HepG2 (cell line): Measurements from ENCODE around the gene CDC42EP5. TPM values are rescaled to one million over a fixed set of nuclear protein-coding genes. Genes with fewer than 3 reads are reported as not detected.

Experiments
- AHR ChIP-seq: IDR thresholded peaks from 2 replicates; pipeline ENCODE4 v1.6.1; 2018; ENCODE audit warnings: missing genetic modification reagents, missing compliant biosample characterization
- ASH2L ChIP-seq: fragments of 300-600, 200-600 bp; sonication (generic); IDR thresholded peaks from 2 replicates; pipeline ENCODE4 v1.7.0; 2017; ENCODE audit warnings: low read depth, mild to moderate bottlenecking, moderate library complexity, mixed read lengths, low read length; ENCODE audit not compliant: insufficient read length
- CENPX ChIP-seq: sonication (generic); formaldehyde crosslinking; IDR thresholded peaks from 2 replicates; pipeline ENCODE4 v1.9.0; 2021; ENCODE audit warnings: mild to moderate bottlenecking, missing genetic modification reagents, moderate library complexity
- GABPB1 ChIP-seq: IDR thresholded peaks from 2 replicates; pipeline ENCODE4 v1.6.1; 2016; ENCODE audit warnings: mild to moderate bottlenecking, missing genetic modification reagents, moderate library complexity, missing compliant biosample characterization
- GLI4 ChIP-seq: sonication (generic); formaldehyde crosslinking; IDR thresholded peaks from 2 replicates; pipeline ENCODE4 v1.5.1; 2020; ENCODE audit warnings: missing genetic modification reagents, mild to moderate bottlenecking, moderate library complexity, borderline replicate concordance
- GTF2F1 ChIP-seq: fragments of 150-350 bp; IDR thresholded peaks from 2 replicates; pipeline ENCODE4 v1.6.1; 2014; ENCODE audit warnings: low read length
- JUN ChIP-seq: sonication (generic); formaldehyde crosslinking; IDR thresholded peaks from 2 replicates; pipeline ENCODE4 v1.4.0; 2020; ENCODE audit warnings: mild to moderate bottlenecking, missing genetic modification reagents
- KDM5A ChIP-seq: fragments of 200-600 bp; sonication (generic); IDR thresholded peaks from 2 replicates; pipeline ENCODE4 v1.7.0; 2018; ENCODE audit warnings: antibody characterized with exemption, mild to moderate bottlenecking, low read length, borderline replicate concordance
- KLF6 ChIP-seq: IDR thresholded peaks from 2 replicates; pipeline ENCODE4 v1.8.0; 2016; ENCODE audit warnings: missing biosample characterization, missing genetic modification reagents
- NFE2 ChIP-seq: sonication (generic); formaldehyde crosslinking; IDR thresholded peaks from 2 replicates; pipeline ENCODE4 v1.4.0; 2020; ENCODE audit warnings: missing genetic modification reagents
- NKX3-1 ChIP-seq: sonication (generic); formaldehyde crosslinking; IDR thresholded peaks from 2 replicates; pipeline ENCODE4 v1.5.0; 2020; ENCODE audit warnings: missing genetic modification reagents
- RNF2 ChIP-seq: fragments of 450-650 bp; conservative IDR thresholded peaks from 2 replicates; pipeline ENCODE4 v1.6.1; 2016; ENCODE audit warnings: low read depth
- SALL2 ChIP-seq: sonication (generic); formaldehyde crosslinking; IDR thresholded peaks from 2 replicates; pipeline ENCODE4 v1.8.1; 2023; ENCODE audit warnings: mild to moderate bottlenecking, missing genetic modification reagents, inconsistent platforms
- ZFP82 ChIP-seq: sonication (generic); formaldehyde crosslinking; IDR thresholded peaks from 2 replicates; pipeline ENCODE4 v1.5.1; 2020; ENCODE audit warnings: mild to moderate bottlenecking, missing genetic modification reagents, borderline replicate concordance
- ZNF430 ChIP-seq: sonication (generic); formaldehyde crosslinking; IDR thresholded peaks from 2 replicates; pipeline ENCODE4 v1.9.0; 2021; ENCODE audit warnings: mild to moderate bottlenecking, missing genetic modification reagents
- ZNF75D ChIP-seq: sonication (generic); formaldehyde crosslinking; IDR thresholded peaks from 2 replicates; pipeline ENCODE4 v1.8.1; 2023; ENCODE audit warnings: missing genetic modification reagents, mild to moderate bottlenecking, borderline replicate concordance
- ZNF879 ChIP-seq: sonication (generic); formaldehyde crosslinking; IDR thresholded peaks from 2 replicates; pipeline ENCODE4 v1.8.1; 2023; ENCODE audit warnings: missing genetic modification reagents
- ZSCAN29 ChIP-seq: sonication (generic); formaldehyde crosslinking; conservative IDR thresholded peaks from 2 replicates; pipeline ENCODE4 v1.4.0; 2020; ENCODE audit warnings: mild to moderate bottlenecking, missing genetic modification reagents
- polyA plus RNA-seq, 8 experiments: library from polyadenylated mRNA; depleted of rRNA in 3 of 8; stranded (reverse) in 7 of 8; unstranded in 1 of 8; fragments of >200 nt; fragmentation: Illumina TruSeq in 4 of 8; extraction: Trizol in 4 of 8; gene quantifications; 2 replicates each; pipeline versions ENCODE4 v1.2.1 to v1.2.3, GENCODE V29; 2011 to 2016; ENCODE audit warnings: low read depth in 4 of 8, missing spikeins in 1 of 8, mixed read lengths in 1 of 8; ENCODE audit not compliant: insufficient read depth in 1 of 8
- total RNA-seq, 5 experiments: library from RNA; depleted of rRNA; stranded (reverse); fragments of >200 nt; fragmentation: Illumina TruSeq; extraction: Trizol; gene quantifications; 2 replicates each; pipeline ENCODE4 v1.2.3, GENCODE V29; 2016; ENCODE audit warnings: low read depth in 1 of 5
- TF ChIP-seq, protein P1 (sequence below): sonication (generic); formaldehyde crosslinking; IDR thresholded peaks from 2 replicates; pipeline ENCODE4 v1.4.0; 2020; ENCODE audit warnings: mild to moderate bottlenecking, missing genetic modification reagents
- TF ChIP-seq, protein P2 (sequence below): sonication (generic); formaldehyde crosslinking; IDR thresholded peaks from 2 replicates; pipeline ENCODE4 v1.5.1; 2020; ENCODE audit warnings: missing genetic modification reagents, mild to moderate bottlenecking, borderline replicate concordance
- TF ChIP-seq, protein P3 (sequence below): sonication (generic); formaldehyde crosslinking; IDR thresholded peaks from 2 replicates; pipeline ENCODE4 v1.4.0; 2020; ENCODE audit warnings: missing genetic modification reagents

CDC42EP5 gene
- total and polyA plus RNA-seq, 2 of the 13 experiments (the other 11 are each of a cell fraction or from before 2014, with no cell fraction given): 0.41 to 1.6 TPM

DNA sequence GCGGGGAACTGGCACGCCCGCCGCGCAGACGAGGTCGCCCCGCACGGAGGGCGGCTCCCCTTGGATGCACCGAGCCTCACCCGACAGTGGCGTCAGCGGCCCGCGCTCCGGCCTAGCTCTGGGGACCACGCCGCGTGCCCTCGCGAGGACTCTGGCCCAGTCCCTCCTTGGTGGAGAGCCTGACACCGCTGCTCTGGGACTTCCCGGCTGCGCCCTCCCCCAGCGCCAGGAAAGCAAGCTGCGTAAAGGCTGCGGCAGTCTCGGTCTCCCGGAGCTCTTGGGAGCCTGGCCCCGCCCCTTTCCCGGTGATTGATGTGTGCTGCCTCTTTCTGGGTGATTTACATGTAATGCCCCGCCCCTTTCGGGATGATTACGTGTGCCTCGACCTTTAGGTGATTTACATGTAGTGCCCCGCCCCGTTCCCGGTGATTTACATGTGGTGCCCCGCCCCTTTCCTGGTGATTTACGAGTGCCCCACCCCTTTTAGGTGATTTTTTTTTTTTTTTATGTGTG, 9.5 kb downstream of the CDC42EP5 start, which contains the start of gene LENG9 (continued):
- TF ChIP-seq AHR (CRISPR knock-in tag) (peak; percentile 53; the same call in 1 of the 2 replicates), RNF2 (peak; percentile 91), ZFP82 (CRISPR knock-in tag) (peak; percentile 97; the same call in 1 of the 2 replicates), NKX3-1 (CRISPR knock-in tag) (no peak), GLI4 (CRISPR knock-in tag) (no peak), GABPB1 (CRISPR knock-in tag) (no peak; the same call in 1 of the 2 replicates), JUN (0 out of 2 replicates have a peak, but pooled peaks have one; percentile 7), NFE2 (CRISPR knock-in tag) (no peak), CENPX (CRISPR knock-in tag) (no peak), KDM5A (no peak), GTF2F1 (no peak), SALL2 (no peak), KLF6 (CRISPR knock-in tag) (peak; percentile 34; the same call in 1 of the 2 replicates), ZNF75D (no peak), ASH2L (no peak), ZSCAN29 (CRISPR knock-in tag) (no peak), ZNF879 (CRISPR knock-in tag) (0 out of 2 replicates have a peak, but pooled peaks have one; percentile 61), ZNF430 (CRISPR knock-in tag) (peak; percentile 54; the same call in 1 of the 2 replicates)
- TF ChIP-seq, protein P1, sequence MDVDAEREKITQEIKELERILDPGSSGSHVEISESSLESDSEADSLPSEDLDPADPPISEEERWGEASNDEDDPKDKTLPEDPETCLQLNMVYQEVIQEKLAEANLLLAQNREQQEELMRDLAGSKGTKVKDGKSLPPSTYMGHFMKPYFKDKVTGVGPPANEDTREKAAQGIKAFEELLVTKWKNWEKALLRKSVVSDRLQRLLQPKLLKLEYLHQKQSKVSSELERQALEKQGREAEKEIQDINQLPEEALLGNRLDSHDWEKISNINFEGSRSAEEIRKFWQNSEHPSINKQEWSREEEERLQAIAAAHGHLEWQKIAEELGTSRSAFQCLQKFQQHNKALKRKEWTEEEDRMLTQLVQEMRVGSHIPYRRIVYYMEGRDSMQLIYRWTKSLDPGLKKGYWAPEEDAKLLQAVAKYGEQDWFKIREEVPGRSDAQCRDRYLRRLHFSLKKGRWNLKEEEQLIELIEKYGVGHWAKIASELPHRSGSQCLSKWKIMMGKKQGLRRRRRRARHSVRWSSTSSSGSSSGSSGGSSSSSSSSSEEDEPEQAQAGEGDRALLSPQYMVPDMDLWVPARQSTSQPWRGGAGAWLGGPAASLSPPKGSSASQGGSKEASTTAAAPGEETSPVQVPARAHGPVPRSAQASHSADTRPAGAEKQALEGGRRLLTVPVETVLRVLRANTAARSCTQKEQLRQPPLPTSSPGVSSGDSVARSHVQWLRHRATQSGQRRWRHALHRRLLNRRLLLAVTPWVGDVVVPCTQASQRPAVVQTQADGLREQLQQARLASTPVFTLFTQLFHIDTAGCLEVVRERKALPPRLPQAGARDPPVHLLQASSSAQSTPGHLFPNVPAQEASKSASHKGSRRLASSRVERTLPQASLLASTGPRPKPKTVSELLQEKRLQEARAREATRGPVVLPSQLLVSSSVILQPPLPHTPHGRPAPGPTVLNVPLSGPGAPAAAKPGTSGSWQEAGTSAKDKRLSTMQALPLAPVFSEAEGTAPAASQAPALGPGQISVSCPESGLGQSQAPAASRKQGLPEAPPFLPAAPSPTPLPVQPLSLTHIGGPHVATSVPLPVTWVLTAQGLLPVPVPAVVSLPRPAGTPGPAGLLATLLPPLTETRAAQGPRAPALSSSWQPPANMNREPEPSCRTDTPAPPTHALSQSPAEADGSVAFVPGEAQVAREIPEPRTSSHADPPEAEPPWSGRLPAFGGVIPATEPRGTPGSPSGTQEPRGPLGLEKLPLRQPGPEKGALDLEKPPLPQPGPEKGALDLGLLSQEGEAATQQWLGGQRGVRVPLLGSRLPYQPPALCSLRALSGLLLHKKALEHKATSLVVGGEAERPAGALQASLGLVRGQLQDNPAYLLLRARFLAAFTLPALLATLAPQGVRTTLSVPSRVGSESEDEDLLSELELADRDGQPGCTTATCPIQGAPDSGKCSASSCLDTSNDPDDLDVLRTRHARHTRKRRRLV (CRISPR knock-in tag): no peak
- TF ChIP-seq, protein P2, sequence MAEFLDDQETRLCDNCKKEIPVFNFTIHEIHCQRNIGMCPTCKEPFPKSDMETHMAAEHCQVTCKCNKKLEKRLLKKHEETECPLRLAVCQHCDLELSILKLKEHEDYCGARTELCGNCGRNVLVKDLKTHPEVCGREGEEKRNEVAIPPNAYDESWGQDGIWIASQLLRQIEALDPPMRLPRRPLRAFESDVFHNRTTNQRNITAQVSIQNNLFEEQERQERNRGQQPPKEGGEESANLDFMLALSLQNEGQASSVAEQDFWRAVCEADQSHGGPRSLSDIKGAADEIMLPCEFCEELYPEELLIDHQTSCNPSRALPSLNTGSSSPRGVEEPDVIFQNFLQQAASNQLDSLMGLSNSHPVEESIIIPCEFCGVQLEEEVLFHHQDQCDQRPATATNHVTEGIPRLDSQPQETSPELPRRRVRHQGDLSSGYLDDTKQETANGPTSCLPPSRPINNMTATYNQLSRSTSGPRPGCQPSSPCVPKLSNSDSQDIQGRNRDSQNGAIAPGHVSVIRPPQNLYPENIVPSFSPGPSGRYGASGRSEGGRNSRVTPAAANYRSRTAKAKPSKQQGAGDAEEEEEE (CRISPR knock-in tag): no peak
- TF ChIP-seq, protein P3, sequence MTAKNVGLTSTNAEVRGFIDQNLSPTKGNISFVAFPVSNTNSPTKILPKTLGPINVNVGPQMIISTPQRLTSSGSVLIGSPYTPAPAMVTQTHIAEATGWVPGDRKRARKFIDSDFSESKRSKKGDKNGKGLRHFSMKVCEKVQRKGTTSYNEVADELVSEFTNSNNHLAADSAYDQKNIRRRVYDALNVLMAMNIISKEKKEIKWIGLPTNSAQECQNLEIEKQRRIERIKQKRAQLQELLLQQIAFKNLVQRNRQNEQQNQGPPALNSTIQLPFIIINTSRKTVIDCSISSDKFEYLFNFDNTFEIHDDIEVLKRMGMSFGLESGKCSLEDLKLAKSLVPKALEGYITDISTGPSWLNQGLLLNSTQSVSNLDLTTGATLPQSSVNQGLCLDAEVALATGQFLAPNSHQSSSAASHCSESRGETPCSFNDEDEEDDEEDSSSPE (CRISPR knock-in tag): peak; percentile 45
